Natural killer cell (primary cell): ENCODE results near the gene ABCC12. TPM values are rescaled to one million over a fixed set of nuclear protein-coding genes. Genes with fewer than 3 reads are reported as not detected.

Experiments used
- ATAC-seq, 3 donors: fragments of 150-1000 bp in 2 of 3; fragments of 200-7000 bp in 1 of 3; cut with Tn5 transposase; 1 replicate in 1 of 3; 2 replicates in 2 of 3; pipeline ENCODE4 v1.10.0; 2021; ENCODE audit warnings: mild to moderate bottlenecking in 2 of 3, moderate library complexity in 2 of 3
- DNase-seq, 2 donors: peaks; one replicate each; pipeline versions ENCODE4 v3.0.0 to v3.0.0-alpha.2; 2013 to 2021; ENCODE audit warnings: mixed read lengths in 1 of 2
- H3K27ac ChIP-seq: one replicate; pipeline ENCODE4 v1.5.1; 2013; ENCODE audit warnings: mild to moderate bottlenecking, low read length
- H3K27me3 ChIP-seq: one replicate; pipeline ENCODE4 v1.6.1; 2013; ENCODE audit warnings: low read length; ENCODE audit not compliant: control insufficient read depth, insufficient read depth
- H3K36me3 ChIP-seq: one replicate; pipeline ENCODE4 v1.6.1; 2013; ENCODE audit warnings: low read length; ENCODE audit not compliant: control insufficient read depth, insufficient read depth
- H3K4me1 ChIP-seq: one replicate; pipeline ENCODE4 v1.6.1; 2013; ENCODE audit warnings: low read length; ENCODE audit not compliant: control insufficient read depth, insufficient read depth
- H3K4me3 ChIP-seq: one replicate; pipeline ENCODE4 v1.5.1; 2013; ENCODE audit warnings: low read length
- H3K9me3 ChIP-seq: one replicate; pipeline ENCODE4 v1.6.1; 2013; ENCODE audit warnings: low read length; ENCODE audit not compliant: control insufficient read depth, insufficient read depth
- H3K27ac Mint-ChIP-seq, 2 donors: one replicate each; pipeline ENCODE4 v1.8.0; 2022; ENCODE audit warnings: mild to moderate bottlenecking in 2 of 2, mixed read lengths in 2 of 2, moderate library complexity in 1 of 2
- H3K27me3 Mint-ChIP-seq, 2 donors: one replicate each; pipeline ENCODE4 v1.8.0; 2022; ENCODE audit warnings: low read depth in 2 of 2, mixed read lengths in 2 of 2
- H3K36me3 Mint-ChIP-seq: one replicate; pipeline ENCODE4 v1.8.0; 2022; ENCODE audit warnings: mixed read lengths
- H3K4me1 Mint-ChIP-seq, 2 donors: one replicate each; pipeline ENCODE4 v1.8.0; 2022; ENCODE audit warnings: mixed read lengths in 2 of 2
- H3K4me3 Mint-ChIP-seq: one replicate; pipeline ENCODE4 v1.8.0; 2022; ENCODE audit warnings: mild to moderate bottlenecking, moderate library complexity, mixed read lengths
- H3K9me3 Mint-ChIP-seq, 2 donors: one replicate each; pipeline ENCODE4 v1.8.0; 2022; ENCODE audit warnings: mixed read lengths in 2 of 2
- WGBS: methylation state at CpG from one replicate; pipeline ENCODE4 v1.1.7; 2013; ENCODE audit warnings: missing lambda C conversion rate; ENCODE audit not compliant: insufficient coverage; 5-methylcytosine and 5-hydroxymethylcytosine counted together
- intact Hi-C: fragments of 100-400 bp; cut with micrococcal nuclease; formaldehyde crosslinking; loops from one replicate; pipeline ENCODE4 v1.14.2; 2022
- total RNA-seq, 4 donors: library from RNA; stranded (reverse); fragments of 120-200 nt in 1 of 4; gene quantifications; one replicate each; pipeline versions ENCODE4 v1.2.3 to v1.2.4, GENCODE V29; 2013 to 2022
- TF ChIP-seq, protein P1 (sequence below): fragments of 200-600 bp; IDR thresholded peaks from one replicate; pipeline ENCODE4 v1.8.0; 2022; ENCODE audit warnings: antibody characterized with exemption

Gene ABCC12
- total RNA-seq, 3 donors from 2014 or later (not counting 1 experiment from before 2014, with no cell fraction given) = not detected

DNA sequence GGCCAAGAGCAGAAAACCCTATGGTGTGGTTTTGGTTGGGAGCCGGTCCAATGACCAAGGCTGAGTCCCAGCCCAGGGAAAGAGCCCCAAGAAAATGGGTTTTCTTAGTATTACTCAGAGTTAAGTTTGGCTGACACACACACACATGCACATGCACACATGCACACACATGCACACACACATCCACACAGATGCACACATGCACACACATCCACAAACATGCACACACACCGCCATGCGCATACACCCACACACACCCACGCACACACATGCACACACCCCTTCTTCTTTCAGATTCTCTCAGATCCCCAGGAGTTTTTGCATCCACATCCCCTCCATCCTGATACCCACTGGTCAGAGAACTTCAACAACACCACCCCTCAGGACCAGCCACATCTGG, 9.1 kb downstream of the ABCC12 start:
- Mint-ChIP-seq H3K9me3 (no peaks in the 10 kb centered on the region), H3K4me3 (no peak overlapping the region), H3K27me3 (peaks cover 22 to 26% of the 10 kb centered on the region in 2 donors), H3K27ac (no peak overlapping the region), H3K36me3 (no peaks in the 10 kb centered on the region), H3K4me1 (no peaks in the 10 kb centered on the region)
- TF ChIP-seq, protein P1, sequence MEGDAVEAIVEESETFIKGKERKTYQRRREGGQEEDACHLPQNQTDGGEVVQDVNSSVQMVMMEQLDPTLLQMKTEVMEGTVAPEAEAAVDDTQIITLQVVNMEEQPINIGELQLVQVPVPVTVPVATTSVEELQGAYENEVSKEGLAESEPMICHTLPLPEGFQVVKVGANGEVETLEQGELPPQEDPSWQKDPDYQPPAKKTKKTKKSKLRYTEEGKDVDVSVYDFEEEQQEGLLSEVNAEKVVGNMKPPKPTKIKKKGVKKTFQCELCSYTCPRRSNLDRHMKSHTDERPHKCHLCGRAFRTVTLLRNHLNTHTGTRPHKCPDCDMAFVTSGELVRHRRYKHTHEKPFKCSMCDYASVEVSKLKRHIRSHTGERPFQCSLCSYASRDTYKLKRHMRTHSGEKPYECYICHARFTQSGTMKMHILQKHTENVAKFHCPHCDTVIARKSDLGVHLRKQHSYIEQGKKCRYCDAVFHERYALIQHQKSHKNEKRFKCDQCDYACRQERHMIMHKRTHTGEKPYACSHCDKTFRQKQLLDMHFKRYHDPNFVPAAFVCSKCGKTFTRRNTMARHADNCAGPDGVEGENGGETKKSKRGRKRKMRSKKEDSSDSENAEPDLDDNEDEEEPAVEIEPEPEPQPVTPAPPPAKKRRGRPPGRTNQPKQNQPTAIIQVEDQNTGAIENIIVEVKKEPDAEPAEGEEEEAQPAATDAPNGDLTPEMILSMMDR = no peak
- Histone ChIP-seq H3K9me3 (no peaks in the 10 kb centered on the region), H3K27me3 (no peaks in the 10 kb centered on the region), H3K27ac (no peak overlapping the region), H3K4me1 (no peaks in the 10 kb centered on the region), H3K36me3 (no peaks in the 10 kb centered on the region), H3K4me3 (no peak overlapping the region)
- no peak for ATAC-seq
- intact Hi-C loops = no loop called here
- 79% methylated on average over 3 of the region's 4 CpGs for WGBS
- no peak for DNase-seq

DNA sequence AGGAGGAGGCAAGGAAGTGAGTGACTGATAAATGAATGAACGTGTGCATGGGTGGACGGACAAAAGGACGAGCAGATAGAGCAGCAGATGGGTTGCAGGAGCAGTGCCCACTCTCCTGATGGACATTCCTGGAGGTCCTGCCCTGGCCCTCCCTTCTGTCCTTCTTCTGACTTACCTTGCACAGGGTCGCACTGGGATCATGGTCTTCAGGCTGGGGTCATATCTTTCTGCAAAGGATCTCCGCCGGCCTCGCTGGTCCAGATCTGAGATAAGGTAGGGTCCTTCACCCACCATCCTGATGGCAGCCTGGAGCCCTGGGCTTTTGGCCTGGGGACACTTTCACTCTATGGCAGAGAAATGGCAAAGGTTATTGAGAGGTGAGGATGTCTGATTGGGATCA, 9.7 kb downstream of the ABCC12 start:
- no peaks in the 10 kb centered on the region for H3K9me3 Mint-ChIP-seq
- TF ChIP-seq, protein P1 = no peak
- no peak for ATAC-seq
- 87% methylated on average over 7 of the region's 7 CpGs for WGBS
- peaks cover 26 to 28% of the 10 kb centered on the region in 2 donors for H3K27me3 Mint-ChIP-seq
- DNase-seq = no peak
- intact Hi-C loops = no loop called here
- Histone ChIP-seq H3K27ac (no peak overlapping the region), H3K27me3 (no peaks in the 10 kb centered on the region), H3K4me1 (no peaks in the 10 kb centered on the region), H3K36me3 (no peaks in the 10 kb centered on the region), H3K4me3 (no peak overlapping the region), H3K9me3 (no peaks in the 10 kb centered on the region)
- no peak overlapping the region for H3K27ac Mint-ChIP-seq
- no peak overlapping the region for H3K4me3 Mint-ChIP-seq
- no peaks in the 10 kb centered on the region for H3K4me1 Mint-ChIP-seq
- no peaks in the 10 kb centered on the region for H3K36me3 Mint-ChIP-seq

DNA sequence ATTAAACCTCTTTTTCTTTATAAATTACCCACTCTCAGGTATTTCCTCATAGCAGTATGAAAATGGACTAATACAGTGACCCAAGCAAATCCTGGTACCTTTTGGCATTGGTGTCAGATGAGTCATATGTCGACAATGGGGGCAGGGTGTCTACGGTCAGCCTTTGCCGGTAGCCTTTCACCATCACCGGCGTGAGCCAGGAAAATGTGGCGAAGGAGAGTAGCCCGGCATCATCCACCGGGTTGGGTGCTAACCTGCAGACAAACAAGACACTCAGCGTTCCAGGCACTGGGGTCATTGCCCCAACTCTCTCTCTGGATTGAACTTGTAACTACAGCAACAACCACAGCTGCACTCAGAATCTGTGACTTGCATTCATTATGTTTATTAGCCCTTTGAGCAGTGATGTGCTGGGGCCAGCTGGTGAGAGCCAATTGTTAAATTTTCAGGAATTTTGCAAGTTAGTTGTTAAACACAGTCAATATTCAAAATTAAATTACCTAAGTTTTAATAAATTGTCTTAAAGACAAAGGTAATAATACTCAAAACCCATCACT, 11.9 kb downstream of the ABCC12 start:
- Mint-ChIP-seq H3K4me1 (no peaks in the 10 kb centered on the region), H3K27ac (no peak overlapping the region), H3K4me3 (no peak overlapping the region), H3K27me3 (peaks cover 15 to 19% of the 10 kb centered on the region in 2 donors), H3K36me3 (no peaks in the 10 kb centered on the region), H3K9me3 (no peaks in the 10 kb centered on the region)
- intact Hi-C loops = no loop called here
- H3K9me3 ChIP-seq = no peaks in the 10 kb centered on the region
- DNase-seq (no peak), ATAC-seq (no peak)
- no peaks in the 10 kb centered on the region for H3K4me1 ChIP-seq
- H3K27me3 ChIP-seq = no peaks in the 10 kb centered on the region
- no peak overlapping the region for H3K4me3 ChIP-seq
- WGBS = 95% methylated on average over 9 of the region's 9 CpGs
- TF ChIP-seq, protein P1 = no peak
- no peaks in the 10 kb centered on the region for H3K36me3 ChIP-seq
- no peak overlapping the region for H3K27ac ChIP-seq

DNA sequence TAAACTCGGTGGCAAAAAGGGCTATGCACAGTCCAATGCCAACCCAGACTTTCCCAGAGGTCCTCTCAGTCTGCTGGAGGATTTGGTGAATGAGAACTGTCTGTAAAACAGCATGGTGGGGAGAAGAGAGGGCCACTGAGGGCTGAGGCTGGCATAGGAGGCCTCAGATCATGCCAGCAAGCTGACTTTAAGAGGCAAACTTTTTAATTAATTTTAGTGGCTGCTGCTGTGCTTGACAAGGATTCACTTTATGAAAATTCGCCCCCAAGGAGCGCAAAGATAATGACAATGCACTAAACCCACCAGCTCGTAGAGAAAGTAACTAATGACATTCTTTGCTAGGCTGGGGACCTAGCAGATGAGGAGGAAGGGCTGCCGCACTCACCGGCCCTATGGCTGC, 15.0 kb downstream of the ABCC12 start:
- Mint-ChIP-seq H3K4me3 (no peak overlapping the region), H3K4me1 (no peaks in the 10 kb centered on the region), H3K27me3 (peaks cover 14 to 17% of the 10 kb centered on the region in 2 donors), H3K36me3 (no peaks in the 10 kb centered on the region), H3K9me3 (no peaks in the 10 kb centered on the region), H3K27ac (no peak overlapping the region)
- Histone ChIP-seq H3K4me3 (no peak overlapping the region), H3K27me3 (no peaks in the 10 kb centered on the region), H3K27ac (no peak overlapping the region), H3K9me3 (no peaks in the 10 kb centered on the region), H3K4me1 (no peaks in the 10 kb centered on the region), H3K36me3 (no peaks in the 10 kb centered on the region)
- TF ChIP-seq, protein P1 = no peak
- intact Hi-C loops = no loop called here
- DNase-seq (no peak), ATAC-seq (no peak)
- WGBS = 93% methylated on average over 6 of the region's 6 CpGs
